Calu3 (cell line): ENCODE data around the gene KIAA1549. TPM values are rescaled to one million over a fixed set of nuclear protein-coding genes. Genes with fewer than 3 reads are reported as not detected.

Experiments
- BruUV-seq: library from RNA; stranded (reverse); fragments of 400-500 nt; replicated peaks from 2 replicates; lab custom pipeline; 2021; lab: Mats Ljungman, UMichigan
- CTCF ChIA-PET: fragments of 300-600 bp; sonication (Branson Sonifier 250); formaldehyde crosslinking; loops from one replicate; lab custom pipeline; 2022; ENCODE audit warnings: antibody characterized with exemption; lab: Charles Lee
- DNase-seq: peaks from one replicate; pipeline ENCODE4 v3.0.0; 2022
- H3K27ac Mint-ChIP-seq: one replicate; pipeline ENCODE4 v1.8.0; 2022; ENCODE audit warnings: mixed read lengths; ENCODE audit not compliant: unreplicated experiment
- H3K27me3 Mint-ChIP-seq: one replicate; pipeline ENCODE4 v1.8.0; 2022; ENCODE audit warnings: mixed read lengths; ENCODE audit not compliant: unreplicated experiment
- H3K36me3 Mint-ChIP-seq: one replicate; pipeline ENCODE4 v1.8.0; 2022; ENCODE audit warnings: mild to moderate bottlenecking, moderate library complexity, mixed read lengths; ENCODE audit not compliant: insufficient read depth, unreplicated experiment
- H3K4me1 Mint-ChIP-seq: one replicate; pipeline ENCODE4 v1.8.0; 2022; ENCODE audit warnings: mild to moderate bottlenecking, low read depth, mixed read lengths; ENCODE audit not compliant: unreplicated experiment
- H3K4me3 Mint-ChIP-seq: one replicate; pipeline ENCODE4 v1.8.0; 2022; ENCODE audit warnings: mild to moderate bottlenecking, low read depth, moderate library complexity, mixed read lengths; ENCODE audit not compliant: unreplicated experiment
- H3K9me3 Mint-ChIP-seq: one replicate; pipeline ENCODE4 v1.8.0; 2022; ENCODE audit warnings: low read depth, mixed read lengths; ENCODE audit not compliant: unreplicated experiment
- CTCF ChIP-seq: fragments of 200-600 bp; IDR thresholded peaks from one replicate; pipeline ENCODE4 v1.8.0; 2022; ENCODE audit warnings: antibody characterized with exemption; ENCODE audit not compliant: unreplicated experiment
- intact Hi-C: fragments of 100-400 bp; cut with micrococcal nuclease; formaldehyde crosslinking; loops from one replicate; pipeline ENCODE4 v1.10.0; 2022; ENCODE audit not compliant: unreplicated experiment
- total RNA-seq: library from RNA; stranded (reverse); gene quantifications from 2 replicates; pipeline ENCODE4 v1.2.3, GENCODE V29; 2022

The KIAA1549 gene
- total RNA-seq, 1 experiment from 2014 or later = 10.4 TPM

DNA sequence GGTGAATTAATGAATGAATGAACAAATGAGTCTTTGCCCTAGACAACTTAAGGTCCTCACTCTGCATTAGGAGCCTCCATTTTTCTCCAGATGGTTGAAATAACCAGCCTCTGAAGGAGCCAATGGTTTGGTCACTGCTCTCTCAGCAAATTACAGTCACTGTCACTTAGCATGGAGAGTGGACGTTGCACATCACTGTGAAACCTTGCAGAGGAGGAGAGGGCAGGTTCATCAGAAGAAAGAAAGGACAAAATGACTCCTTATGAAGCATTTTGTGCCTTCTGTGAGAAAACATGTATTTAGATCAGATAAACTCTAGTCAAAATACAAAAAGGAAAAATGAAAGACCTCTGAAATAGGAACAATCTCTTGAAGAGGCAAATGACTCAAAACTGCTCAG, 176.6 kb downstream of the KIAA1549 start:
- no peak for TF ChIP-seq CTCF
- no peak overlapping the region for H3K27ac Mint-ChIP-seq
- no TSS peak for BruUV-seq

GRCh38 chr7:138802706-138803105, 178.5 kb downstream of the KIAA1549 start:
- H3K27ac Mint-ChIP-seq = no peak overlapping the region
- H3K27me3 Mint-ChIP-seq = no peaks in the 10 kb centered on the region
- TF ChIP-seq CTCF = no peak
- no peak for DNase-seq
- no peak overlapping the region for H3K4me3 Mint-ChIP-seq
- intact Hi-C loops = no loop called here
- H3K36me3 Mint-ChIP-seq = peaks cover 11% of the 10 kb centered on the region
- H3K4me1 Mint-ChIP-seq = peaks cover 29% of the 10 kb centered on the region
- CTCF ChIA-PET = interaction anchor here (0.7 kb wide), 1 partner anchor 80 kb away, joined by 5 read pairs; no protein-coding TSS in a partner anchor
- no TSS peak for BruUV-seq
- no peaks in the 10 kb centered on the region for H3K9me3 Mint-ChIP-seq

More for the DNA sequence above, 176.6 kb downstream of the KIAA1549 start:
- Mint-ChIP-seq H3K4me1 (peaks cover 14% of the 10 kb centered on the region), H3K27me3 (no peaks in the 10 kb centered on the region), H3K4me3 (no peak overlapping the region), H3K36me3 (no peaks in the 10 kb centered on the region), H3K9me3 (no peaks in the 10 kb centered on the region)
- no peak for DNase-seq
- CTCF ChIA-PET = no interaction called here
- intact Hi-C loops = no loop called here

DNA sequence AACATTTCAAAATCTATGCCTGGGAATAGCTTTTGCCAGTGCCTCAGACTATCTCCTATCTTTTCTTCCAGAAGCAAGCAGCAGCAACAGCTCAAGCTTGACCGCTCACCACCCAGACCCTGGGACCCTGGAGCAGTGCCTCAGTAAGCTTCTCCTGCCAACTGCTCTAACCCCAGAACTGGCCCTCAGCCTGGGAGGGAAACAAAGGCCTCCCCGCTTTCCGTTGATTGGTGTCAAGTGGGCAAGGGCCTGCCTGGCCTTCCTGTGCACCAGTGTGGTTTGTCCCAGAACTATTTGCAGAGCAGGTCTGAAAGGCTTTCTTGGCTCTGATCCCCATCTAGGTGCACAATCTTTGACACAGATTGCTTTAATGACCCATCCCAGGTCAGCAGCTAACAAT, 179.9 kb downstream of the KIAA1549 start:
- intact Hi-C loops = no loop called here

DNA sequence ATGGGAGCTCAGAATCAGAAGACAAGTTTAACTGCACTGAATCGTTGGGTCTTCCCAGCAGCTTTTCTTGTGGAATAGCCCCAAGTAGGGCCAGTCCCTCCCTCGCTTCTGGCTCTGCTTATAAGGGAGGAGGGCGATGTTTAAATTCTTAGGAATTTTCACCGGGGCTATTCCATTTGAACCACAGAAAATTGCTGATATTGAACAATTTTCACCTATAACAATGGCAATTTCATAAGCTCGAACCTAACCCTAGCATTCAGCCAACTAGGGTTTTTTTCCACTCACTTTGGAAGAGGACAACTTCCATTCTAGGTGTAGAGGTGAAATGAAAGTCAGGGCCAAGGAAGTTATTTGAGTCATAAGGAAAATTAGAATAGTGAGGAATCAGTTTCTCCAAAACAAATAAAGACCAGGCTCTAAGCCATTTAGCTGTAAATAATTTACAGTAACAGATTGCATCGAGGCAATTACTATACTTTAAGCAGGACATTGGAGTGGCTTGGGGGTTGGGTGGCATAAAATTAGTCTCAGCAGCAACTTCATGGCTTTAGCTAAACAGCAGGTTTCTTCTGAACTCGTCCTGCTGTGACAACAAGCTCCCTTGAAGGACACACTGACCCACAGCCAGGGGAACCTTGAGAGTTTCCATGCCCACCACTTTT, 181.7 kb downstream of the KIAA1549 start:
- TF ChIP-seq CTCF = no peak
- DNase-seq = no peak
- no TSS peak for BruUV-seq
- H3K4me3 Mint-ChIP-seq = peak overlapping the region; percentile 65
- peak overlapping the region; percentile 18 for H3K27ac Mint-ChIP-seq
- intact Hi-C loops = loop anchor here (2.0 to 5.0 kb wide), 2 partner anchors 42 to 65 kb away; no protein-coding TSS in a partner anchor
- peaks cover 17% of the 10 kb centered on the region for H3K36me3 Mint-ChIP-seq
- CTCF ChIA-PET = interaction anchor here (0.7 to 2.9 kb wide), 3 partner anchors 29 to 66 kb away, joined by 3 to 13 read pairs (median 5); no protein-coding TSS in a partner anchor
- H3K9me3 Mint-ChIP-seq = no peaks in the 10 kb centered on the region
- H3K27me3 Mint-ChIP-seq = no peaks in the 10 kb centered on the region
- peaks cover 51% of the 10 kb centered on the region for H3K4me1 Mint-ChIP-seq

More for the DNA sequence above, 179.9 kb downstream of the KIAA1549 start:
- H3K36me3 Mint-ChIP-seq = peaks cover 17% of the 10 kb centered on the region
- no peak for TF ChIP-seq CTCF
- no peak overlapping the region for H3K4me3 Mint-ChIP-seq
- DNase-seq = no peak
- H3K9me3 Mint-ChIP-seq = no peaks in the 10 kb centered on the region
- no TSS peak for BruUV-seq
- no peak overlapping the region for H3K27ac Mint-ChIP-seq
- H3K4me1 Mint-ChIP-seq = peaks cover 43% of the 10 kb centered on the region
- no peaks in the 10 kb centered on the region for H3K27me3 Mint-ChIP-seq
- CTCF ChIA-PET = interaction anchor here (0.9 kb wide), 1 partner anchor 13 kb away, joined by 4 read pairs; no protein-coding TSS in a partner anchor
